K562 (cell line): Measurements from ENCODE around the gene LPIN2. TPM values are rescaled to one million over a fixed set of nuclear protein-coding genes. Genes with fewer than 3 reads are reported as not detected.
A peak's percentile ranks its signal among the peaks of the same experiment; 100 is the strongest.

Source experiments
- ATF1 ChIP-seq, 2 experiments: fragments of 450-650 bp in 1 of 2; IDR thresholded peaks; 2 replicates each; pipeline ENCODE4 v1.6.1; 2016; ENCODE audit warnings: missing compliant biosample characterization in 1 of 2, missing genetic modification characterization in 1 of 2
- BHLHE40 ChIP-seq: IDR thresholded peaks from 2 replicates; pipeline ENCODE4 v1.6.1; 2011; ENCODE audit warnings: low read length, improper control_type of control experiment
- CBX8 ChIP-seq: fragments of 200-600 bp; sonication (generic); IDR thresholded peaks from 2 replicates; pipeline ENCODE4 v1.6.1; 2012; ENCODE audit warnings: borderline replicate concordance, mixed run types, low read depth, mild to moderate bottlenecking, moderate library complexity, mixed read lengths, low read length, control low read depth, inconsistent platforms; ENCODE audit not compliant: poor library complexity, severe bottlenecking; ENCODE audit errors: extremely low read depth
- GATAD2A ChIP-seq: fragments of 450-650 bp; IDR thresholded peaks from 2 replicates; pipeline ENCODE4 v1.6.1; 2017
- GATAD2B ChIP-seq: fragments of 450-650 bp; IDR thresholded peaks from 2 replicates; pipeline ENCODE4 v1.6.1; 2017; ENCODE audit warnings: mild to moderate bottlenecking, borderline replicate concordance
- MAZ ChIP-seq, 2 experiments: fragments of 450-650 bp in 1 of 2; sonication (generic) in 1 of 2; formaldehyde crosslinking; IDR thresholded peaks in 1 of 2; conservative IDR thresholded peaks in 1 of 2; 2 replicates each; pipeline versions ENCODE4 v1.4.0 to v1.5.0; 2020; ENCODE audit warnings: mild to moderate bottlenecking in 1 of 2, missing genetic modification reagents in 1 of 2
- MCM7 ChIP-seq, 2 experiments: fragments of 450-650 bp; IDR thresholded peaks; 2 replicates each; pipeline ENCODE4 v1.6.1; 2016 to 2018
- MIER1 ChIP-seq: fragments of 450-650 bp; IDR thresholded peaks from 2 replicates; pipeline ENCODE4 v1.6.1; 2016; ENCODE audit warnings: antibody characterized with exemption, mild to moderate bottlenecking, low read depth
- PHF20 ChIP-seq: fragments of 450-650 bp; IDR thresholded peaks from 2 replicates; pipeline ENCODE4 v1.6.1; 2018; ENCODE audit not compliant: partially characterized antibody
- POLR2AphosphoS5 ChIP-seq: IDR thresholded peaks from 2 replicates; pipeline ENCODE4 v1.6.1; 2011; ENCODE audit warnings: mild to moderate bottlenecking, low read depth, low read length, moderate library complexity; ENCODE audit not compliant: control insufficient read depth, insufficient read depth
- RBFOX2 ChIP-seq: fragments of 200-400 bp; formaldehyde crosslinking; IDR thresholded peaks from 2 replicates; pipeline ENCODE4 v1.6.1; 2017; ENCODE audit warnings: low read depth, mild to moderate bottlenecking, low read length, moderate library complexity
- SIN3A ChIP-seq, 2 experiments: fragments of 150-350 bp in 1 of 2; IDR thresholded peaks; 2 replicates each; pipeline ENCODE4 v1.6.1; 2011 to 2016; ENCODE audit warnings: borderline replicate concordance in 2 of 2, low read depth in 2 of 2, low read length in 2 of 2, mild to moderate bottlenecking in 2 of 2, moderate library complexity in 2 of 2; ENCODE audit not compliant: control insufficient read depth in 1 of 2
- SOX6 ChIP-seq: fragments of 450-650 bp; IDR thresholded peaks from 2 replicates; pipeline ENCODE4 v1.6.1; 2014; ENCODE audit warnings: mild to moderate bottlenecking
- SP2 ChIP-seq: IDR thresholded peaks from 2 replicates; pipeline ENCODE4 v1.6.1; 2011; ENCODE audit warnings: mild to moderate bottlenecking, low read depth, low read length, moderate library complexity; ENCODE audit not compliant: poor library complexity, severe bottlenecking; ENCODE audit errors: extremely low read depth
- SREBF2 ChIP-seq: sonication (generic); formaldehyde crosslinking; IDR thresholded peaks from 2 replicates; pipeline ENCODE4 v1.4.0; 2020; ENCODE audit warnings: mild to moderate bottlenecking, missing genetic modification reagents
- SRSF1 ChIP-seq: fragments of 200-400 bp; formaldehyde crosslinking; IDR thresholded peaks from 2 replicates; pipeline ENCODE4 v1.6.1; 2017; ENCODE audit warnings: mild to moderate bottlenecking, low read depth, low read length, moderate library complexity
- ZNF146 ChIP-seq: IDR thresholded peaks from one replicate; pipeline ENCODE4 v1.6.1; 2018; ENCODE audit warnings: missing compliant biosample characterization; ENCODE audit not compliant: unreplicated experiment
- ZNF232 ChIP-seq: sonication (generic); formaldehyde crosslinking; IDR thresholded peaks from 2 replicates; pipeline ENCODE4 v1.8.0; 2022; ENCODE audit warnings: mild to moderate bottlenecking, missing genetic modification reagents
- ZNF699 ChIP-seq: fragments of 250-450 bp; sonication (Bioruptor Pico); IDR thresholded peaks from 2 replicates; pipeline ENCODE4 v1.8.0; 2021; ENCODE audit warnings: mild to moderate bottlenecking, moderate library complexity; ENCODE audit not compliant: insufficient replicate concordance
- ZNF717 ChIP-seq: fragments of 250-450 bp; sonication (Bioruptor Pico); IDR thresholded peaks from 2 replicates; pipeline ENCODE4 v1.5.0; 2021
- polyA plus RNA-seq, 8 experiments: library from polyadenylated mRNA; depleted of rRNA in 4 of 8; stranded (reverse) in 5 of 8; unstranded in 3 of 8; fragments of >200 nt; fragmentation: Nextera tagmentation in 2 of 8; fragmentation: Illumina TruSeq in 1 of 8; extraction: Ambion mirVana in 2 of 8; extraction: Trizol in 1 of 8; gene quantifications; 2 replicates each; pipeline versions ENCODE4 v1.2.1 to v1.2.3, GENCODE V29; 2011 to 2014; ENCODE audit warnings: inconsistent platforms in 1 of 8, missing spikeins in 1 of 8
- total RNA-seq, 7 experiments: library from RNA; depleted of rRNA in 6 of 7; stranded (reverse); fragments of >200 nt in 6 of 7; fragmentation: Illumina TruSeq in 2 of 7; extraction: Trizol in 2 of 7; gene quantifications; 2 replicates each; pipeline versions ENCODE4 v1.2.1 to v1.2.3, GENCODE V29; 2011 to 2021; ENCODE audit warnings: low replicate concordance in 1 of 7
- TF ChIP-seq, protein P1 (sequence below): fragments of 450-650 bp; conservative IDR thresholded peaks from 2 replicates; pipeline ENCODE4 v1.6.1; 2016; ENCODE audit warnings: missing genetic modification characterization, low read depth, mild to moderate bottlenecking, missing compliant biosample characterization, moderate library complexity
- TF ChIP-seq, protein P2 (sequence below), 3 experiments: IDR thresholded peaks in 2 of 3; conservative IDR thresholded peaks in 1 of 3; 2 replicates each; pipeline ENCODE4 v1.5.1; 2011 to 2012; ENCODE audit warnings: low read length in 3 of 3, mild to moderate bottlenecking in 3 of 3, control low read depth in 2 of 3, improper control_type of control experiment in 1 of 3, inconsistent platforms in 1 of 3, low read depth in 1 of 3, mixed read lengths in 1 of 3, moderate library complexity in 1 of 3; ENCODE audit not compliant: insufficient read depth in 2 of 3
- TF ChIP-seq, protein P3 (sequence below), 2 experiments: fragments of 200-800 bp in 1 of 2; sonication (Bioruptor generic) in 1 of 2; sonication (generic) in 1 of 2; formaldehyde crosslinking in 1 of 2; IDR thresholded peaks in 1 of 2; conservative IDR thresholded peaks in 1 of 2; 2 replicates each; pipeline versions ENCODE4 v1.5.0 to v1.6.1; 2016 to 2020; ENCODE audit warnings: missing compliant biosample characterization in 1 of 2, missing genetic modification characterization in 1 of 2, missing genetic modification reagents in 1 of 2

LPIN2 gene
- total and polyA plus RNA-seq, 9 of the 15 experiments (the other 6 are each of a cell fraction or from before 2014, with no cell fraction given), result 5.2 to 34.8 (median 24.6) TPM

DNA sequence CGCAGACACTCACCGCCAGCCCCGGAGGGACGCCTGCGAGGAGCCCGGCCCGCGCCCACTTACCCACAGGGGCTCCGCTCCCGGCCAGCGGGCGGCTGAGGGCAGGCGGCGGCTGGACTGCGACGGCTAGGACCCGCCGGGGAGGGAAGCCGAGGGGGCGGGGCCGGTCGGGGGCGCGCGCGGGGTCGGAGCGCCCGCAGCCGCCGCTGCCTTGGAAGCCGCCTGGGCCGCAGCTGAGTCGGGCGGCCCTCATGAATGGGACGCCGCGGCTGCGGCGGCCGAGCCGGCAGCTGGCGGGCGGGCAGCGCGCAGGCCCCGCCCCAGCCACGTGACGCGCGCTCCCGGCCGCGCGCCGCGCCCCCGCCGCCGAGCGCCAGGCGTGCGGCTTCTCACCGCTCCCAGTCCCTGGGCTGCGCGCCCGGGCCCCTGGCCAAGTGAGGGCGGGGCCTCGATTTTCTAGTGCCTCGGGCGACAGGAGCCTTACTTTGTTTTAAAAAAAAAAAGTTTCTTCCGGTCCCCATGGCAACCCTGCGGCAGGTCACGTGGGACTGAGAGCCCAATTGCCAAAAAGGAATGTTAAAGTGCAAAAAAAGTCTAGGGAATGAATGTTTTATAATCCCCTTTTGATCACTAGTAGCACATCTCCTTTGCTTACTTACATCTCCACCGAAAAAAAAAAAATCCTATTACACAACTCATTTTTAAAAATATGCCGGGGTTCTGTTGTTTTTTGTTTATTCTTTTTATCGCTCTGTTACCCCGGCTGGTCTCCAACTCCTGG, at the start of gene LPIN2 (continued):
- TF ChIP-seq ZNF232 (CRISPR knock-in tag) (no peak), MCM7 (IDR thresholded peaks at IDR 0.05) (no peak), PHF20 (no peak), GATAD2A (no peak), CBX8 (no peak), POLR2AphosphoS5 (peak; percentile 52; the same call in 1 of the 2 replicates), RBFOX2 (peak; percentile 89; the same call in 1 of the 2 replicates), ATF1 (CRISPR knock-in tag; IDR thresholded peaks at IDR 0.05) (no peak), ATF1 (tag; IDR thresholded peaks at IDR 0.05) (no peak), ZNF699 (no peak), MIER1 (no peak), SRSF1 (no peak), SOX6 (no peak), ZNF717 (CRISPR knock-in tag) (no peak), GATAD2B (no peak), SP2 (no peak), BHLHE40 (peak; percentile 90), MAZ (CRISPR knock-in tag; conservative IDR thresholded peaks at IDR 0.05 in 1 of 2, IDR thresholded peaks at IDR 0.05 in 1 of 2) (no peak), SIN3A (IDR thresholded peaks at IDR 0.05; ENCODE audit: borderline replicate concordance in 2 of 2, control insufficient read depth in 1 of 2, low read depth in 2 of 2, low read length in 2 of 2) (peak in 1 of 2 experiments; percentile 81; a peak in 1 of 4 replicates), SREBF2 (CRISPR knock-in tag) (no peak), ZNF146 (CRISPR knock-in tag) (no peak)
- TF ChIP-seq, protein P1, sequence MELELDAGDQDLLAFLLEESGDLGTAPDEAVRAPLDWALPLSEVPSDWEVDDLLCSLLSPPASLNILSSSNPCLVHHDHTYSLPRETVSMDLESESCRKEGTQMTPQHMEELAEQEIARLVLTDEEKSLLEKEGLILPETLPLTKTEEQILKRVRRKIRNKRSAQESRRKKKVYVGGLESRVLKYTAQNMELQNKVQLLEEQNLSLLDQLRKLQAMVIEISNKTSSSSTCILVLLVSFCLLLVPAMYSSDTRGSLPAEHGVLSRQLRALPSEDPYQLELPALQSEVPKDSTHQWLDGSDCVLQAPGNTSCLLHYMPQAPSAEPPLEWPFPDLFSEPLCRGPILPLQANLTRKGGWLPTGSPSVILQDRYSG (tag), result no peak
- TF ChIP-seq, protein P2, sequence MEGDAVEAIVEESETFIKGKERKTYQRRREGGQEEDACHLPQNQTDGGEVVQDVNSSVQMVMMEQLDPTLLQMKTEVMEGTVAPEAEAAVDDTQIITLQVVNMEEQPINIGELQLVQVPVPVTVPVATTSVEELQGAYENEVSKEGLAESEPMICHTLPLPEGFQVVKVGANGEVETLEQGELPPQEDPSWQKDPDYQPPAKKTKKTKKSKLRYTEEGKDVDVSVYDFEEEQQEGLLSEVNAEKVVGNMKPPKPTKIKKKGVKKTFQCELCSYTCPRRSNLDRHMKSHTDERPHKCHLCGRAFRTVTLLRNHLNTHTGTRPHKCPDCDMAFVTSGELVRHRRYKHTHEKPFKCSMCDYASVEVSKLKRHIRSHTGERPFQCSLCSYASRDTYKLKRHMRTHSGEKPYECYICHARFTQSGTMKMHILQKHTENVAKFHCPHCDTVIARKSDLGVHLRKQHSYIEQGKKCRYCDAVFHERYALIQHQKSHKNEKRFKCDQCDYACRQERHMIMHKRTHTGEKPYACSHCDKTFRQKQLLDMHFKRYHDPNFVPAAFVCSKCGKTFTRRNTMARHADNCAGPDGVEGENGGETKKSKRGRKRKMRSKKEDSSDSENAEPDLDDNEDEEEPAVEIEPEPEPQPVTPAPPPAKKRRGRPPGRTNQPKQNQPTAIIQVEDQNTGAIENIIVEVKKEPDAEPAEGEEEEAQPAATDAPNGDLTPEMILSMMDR (IDR thresholded peaks at IDR 0.05 in 2 of 3, conservative IDR thresholded peaks at IDR 0.05 in 1 of 3; ENCODE audit: insufficient read depth in 2 of 3, low read depth in 1 of 3, low read length in 3 of 3), result no peak
- TF ChIP-seq, protein P3, sequence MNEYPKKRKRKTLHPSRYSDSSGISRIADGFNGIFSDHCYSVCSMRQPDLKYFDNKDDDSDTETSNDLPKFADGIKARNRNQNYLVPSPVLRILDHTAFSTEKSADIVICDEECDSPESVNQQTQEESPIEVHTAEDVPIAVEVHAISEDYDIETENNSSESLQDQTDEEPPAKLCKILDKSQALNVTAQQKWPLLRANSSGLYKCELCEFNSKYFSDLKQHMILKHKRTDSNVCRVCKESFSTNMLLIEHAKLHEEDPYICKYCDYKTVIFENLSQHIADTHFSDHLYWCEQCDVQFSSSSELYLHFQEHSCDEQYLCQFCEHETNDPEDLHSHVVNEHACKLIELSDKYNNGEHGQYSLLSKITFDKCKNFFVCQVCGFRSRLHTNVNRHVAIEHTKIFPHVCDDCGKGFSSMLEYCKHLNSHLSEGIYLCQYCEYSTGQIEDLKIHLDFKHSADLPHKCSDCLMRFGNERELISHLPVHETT (CRISPR knock-in tag; conservative IDR thresholded peaks at IDR 0.05 in 1 of 2, IDR thresholded peaks at IDR 0.05 in 1 of 2), result peak in 1 of 2 experiments; percentile 66; a peak in 2 of 4 replicates
